ENCODE results near the gene LDLRAD3. TPM values are rescaled to one million over a fixed set of nuclear protein-coding genes. Genes with fewer than 3 reads are reported as not detected.

LDLRAD3 gene
- total RNA-seq (ENCODE audit: unreplicated experiment), result 28.5 TPM
- long read RNA-seq, partial matches to known transcripts, result 0 of 5 reads
- long read RNA-seq, other reads (novel, unspliced or antisense), result 2 of 5 reads

DNA sequence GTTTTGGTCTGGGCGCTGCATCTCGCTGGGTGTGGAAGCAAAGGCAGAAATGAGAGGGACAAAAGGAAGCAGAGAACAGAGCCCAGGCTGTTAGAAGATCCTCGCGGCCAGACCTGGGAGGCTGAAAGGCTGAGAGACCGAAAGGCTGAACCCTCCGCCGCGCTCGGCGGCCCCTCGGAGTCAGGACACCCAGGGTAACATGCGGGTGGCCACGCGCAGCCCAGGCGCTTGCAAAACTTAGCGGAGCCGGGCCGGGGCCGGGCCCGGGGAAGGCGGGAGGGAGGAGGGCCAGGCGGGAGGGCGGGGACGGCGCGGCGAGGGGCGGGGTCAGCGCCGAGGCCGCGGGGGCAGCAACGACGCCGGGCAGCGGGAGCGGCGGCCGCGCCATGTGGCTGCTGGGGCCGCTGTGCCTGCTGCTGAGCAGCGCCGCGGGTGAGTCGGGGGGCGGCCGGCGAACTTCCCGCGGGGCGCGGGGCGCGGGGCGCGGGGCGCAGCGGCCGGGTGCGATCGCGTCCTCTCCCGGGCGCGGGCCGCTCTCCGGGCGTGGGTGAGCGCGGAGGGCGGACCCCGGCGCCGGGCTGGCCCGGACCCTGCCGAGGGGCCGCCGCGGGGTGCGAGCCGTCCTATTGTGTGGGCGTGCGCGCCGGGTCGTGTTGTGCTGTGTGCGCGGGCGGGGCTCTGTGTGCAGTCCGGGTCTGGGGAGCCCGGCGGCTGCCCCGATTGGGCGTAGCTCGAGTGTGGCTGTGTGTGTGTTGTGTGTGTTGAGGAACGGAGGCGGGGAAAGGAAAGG lies at the start of gene LDLRAD3:
LDLRAD3 (plus strand) TSS at position 350 of the 790 bp plus-strand sequence; CDS start at position 387, 37 bp downstream.
- H3K4me3 Mint-ChIP-seq (ENCODE audit: unreplicated experiment), result peak within 1 kb of the TSS; percentile 96
- peaks cover 8% of the 10 kb centered on the region for H3K27me3 Mint-ChIP-seq (ENCODE audit: unreplicated experiment)
- DNase-seq (ENCODE audit: low spot score), result peak; percentile 79
- H3K9me3 Mint-ChIP-seq (ENCODE audit: unreplicated experiment), result no peaks in the 10 kb centered on the region
- TF ChIP-seq, protein P1, sequence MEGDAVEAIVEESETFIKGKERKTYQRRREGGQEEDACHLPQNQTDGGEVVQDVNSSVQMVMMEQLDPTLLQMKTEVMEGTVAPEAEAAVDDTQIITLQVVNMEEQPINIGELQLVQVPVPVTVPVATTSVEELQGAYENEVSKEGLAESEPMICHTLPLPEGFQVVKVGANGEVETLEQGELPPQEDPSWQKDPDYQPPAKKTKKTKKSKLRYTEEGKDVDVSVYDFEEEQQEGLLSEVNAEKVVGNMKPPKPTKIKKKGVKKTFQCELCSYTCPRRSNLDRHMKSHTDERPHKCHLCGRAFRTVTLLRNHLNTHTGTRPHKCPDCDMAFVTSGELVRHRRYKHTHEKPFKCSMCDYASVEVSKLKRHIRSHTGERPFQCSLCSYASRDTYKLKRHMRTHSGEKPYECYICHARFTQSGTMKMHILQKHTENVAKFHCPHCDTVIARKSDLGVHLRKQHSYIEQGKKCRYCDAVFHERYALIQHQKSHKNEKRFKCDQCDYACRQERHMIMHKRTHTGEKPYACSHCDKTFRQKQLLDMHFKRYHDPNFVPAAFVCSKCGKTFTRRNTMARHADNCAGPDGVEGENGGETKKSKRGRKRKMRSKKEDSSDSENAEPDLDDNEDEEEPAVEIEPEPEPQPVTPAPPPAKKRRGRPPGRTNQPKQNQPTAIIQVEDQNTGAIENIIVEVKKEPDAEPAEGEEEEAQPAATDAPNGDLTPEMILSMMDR (IDR thresholded peaks at IDR 0.05; ENCODE audit: unreplicated experiment), result no peak
- H3K4me1 Mint-ChIP-seq (ENCODE audit: unreplicated experiment), result peaks cover 37% of the 10 kb centered on the region
- H3K27ac Mint-ChIP-seq (ENCODE audit: unreplicated experiment), result peak within 1 kb of the TSS; percentile 83
- peaks cover 8% of the 10 kb centered on the region for H3K36me3 Mint-ChIP-seq (ENCODE audit: low read depth, unreplicated experiment)

- Mint-ChIP-seq H3K27ac (ENCODE audit: unreplicated experiment) (no peak overlapping the region), H3K4me3 (ENCODE audit: unreplicated experiment) (no peak overlapping the region), H3K36me3 (ENCODE audit: low read depth, unreplicated experiment) (no peaks in the 10 kb centered on the region), H3K9me3 (ENCODE audit: unreplicated experiment) (no peaks in the 10 kb centered on the region), H3K4me1 (ENCODE audit: unreplicated experiment) (no peaks in the 10 kb centered on the region), H3K27me3 (ENCODE audit: unreplicated experiment) (peaks cover 6% of the 10 kb centered on the region)
- TF ChIP-seq, protein P1 (IDR thresholded peaks at IDR 0.05; ENCODE audit: unreplicated experiment), result no peak
- no peak for DNase-seq (ENCODE audit: low spot score)
Observed at GRCh38 chr11:35897019-35897418, 46.8 kb upstream of the LDLRAD3 start.

- H3K36me3 Mint-ChIP-seq (ENCODE audit: low read depth, unreplicated experiment), result peaks cover 7% of the 10 kb centered on the region
- H3K4me3 Mint-ChIP-seq (ENCODE audit: unreplicated experiment), result no peak overlapping the region
- H3K9me3 Mint-ChIP-seq (ENCODE audit: unreplicated experiment), result peaks cover 11% of the 10 kb centered on the region
- no peak for DNase-seq (ENCODE audit: low spot score)
- no peaks in the 10 kb centered on the region for H3K4me1 Mint-ChIP-seq (ENCODE audit: unreplicated experiment)
- TF ChIP-seq, protein P1 (IDR thresholded peaks at IDR 0.05; ENCODE audit: unreplicated experiment), result no peak
- H3K27me3 Mint-ChIP-seq (ENCODE audit: unreplicated experiment), result peaks cover 3% of the 10 kb centered on the region
- peak overlapping the region; percentile 48 for H3K27ac Mint-ChIP-seq (ENCODE audit: unreplicated experiment)
Observed at GRCh38 chr11:35902961-35903360, 40.9 kb upstream of the LDLRAD3 start.

GRCh38 chr11:35905646-35906276 lies 38.1 kb upstream of the LDLRAD3 start:
- no peak overlapping the region for H3K27ac Mint-ChIP-seq (ENCODE audit: unreplicated experiment)
- H3K36me3 Mint-ChIP-seq (ENCODE audit: low read depth, unreplicated experiment), result peaks cover 7% of the 10 kb centered on the region
- TF ChIP-seq, protein P1 (IDR thresholded peaks at IDR 0.05; ENCODE audit: unreplicated experiment), result no peak
- DNase-seq (ENCODE audit: low spot score), result no peak
- no peak overlapping the region for H3K4me3 Mint-ChIP-seq (ENCODE audit: unreplicated experiment)
- H3K27me3 Mint-ChIP-seq (ENCODE audit: unreplicated experiment), result peaks cover 3% of the 10 kb centered on the region
- no peaks in the 10 kb centered on the region for H3K4me1 Mint-ChIP-seq (ENCODE audit: unreplicated experiment)
- peaks cover 11% of the 10 kb centered on the region for H3K9me3 Mint-ChIP-seq (ENCODE audit: unreplicated experiment)

DNA sequence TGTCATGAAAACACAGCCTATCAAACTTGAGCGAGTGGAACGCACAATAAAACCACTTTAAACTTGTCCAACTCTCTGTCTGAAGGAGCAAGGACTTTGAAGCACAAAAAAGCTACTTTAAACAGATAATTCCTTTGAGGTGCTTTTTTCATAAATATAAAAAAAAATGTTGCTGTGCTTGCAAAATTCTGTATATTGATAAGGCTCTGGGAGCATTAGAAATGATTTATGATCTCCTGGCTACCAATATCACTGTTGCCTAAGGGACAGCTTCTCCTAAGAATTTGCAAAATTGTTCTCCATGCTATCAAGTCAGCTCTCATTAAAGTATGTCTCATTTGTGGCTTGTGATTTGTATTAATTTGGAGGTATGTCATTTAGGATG lies 37.6 kb upstream of the LDLRAD3 start:
- TF ChIP-seq, protein P1 (IDR thresholded peaks at IDR 0.05; ENCODE audit: unreplicated experiment), result no peak
- Mint-ChIP-seq H3K36me3 (ENCODE audit: low read depth, unreplicated experiment) (peaks cover 7% of the 10 kb centered on the region), H3K27ac (ENCODE audit: unreplicated experiment) (no peak overlapping the region), H3K4me3 (ENCODE audit: unreplicated experiment) (no peak overlapping the region), H3K27me3 (ENCODE audit: unreplicated experiment) (peaks cover 3% of the 10 kb centered on the region), H3K4me1 (ENCODE audit: unreplicated experiment) (no peaks in the 10 kb centered on the region), H3K9me3 (ENCODE audit: unreplicated experiment) (peaks cover 11% of the 10 kb centered on the region)
- DNase-seq (ENCODE audit: low spot score), result no peak
